Esophagus squamous epithelium (tissue), 4 donors: ENCODE data around the gene SNX32.

Source experiments
- CTCF ChIP-seq, 6 experiments: fragments of 450-650 bp in 4 of 6; fragments of 200-600 bp in 2 of 6; sonication (generic) in 2 of 6; IDR thresholded peaks; one replicate each; pipeline ENCODE4 v1.5.1; 2016 to 2019; ENCODE audit warnings: antibody characterized with exemption in 6 of 6, mild to moderate bottlenecking in 4 of 6, moderate library complexity in 4 of 6
- POLR2A ChIP-seq, 4 donors: fragments of 450-650 bp; IDR thresholded peaks; one replicate each; pipeline ENCODE4 v1.6.1; 2017; ENCODE audit warnings: antibody characterized with exemption in 4 of 4, mild to moderate bottlenecking in 4 of 4, moderate library complexity in 3 of 4

- TF ChIP-seq CTCF (IDR thresholded peaks at IDR 0.05) = no peak
- TF ChIP-seq POLR2A (IDR thresholded peaks at IDR 0.05) = no peak
Observed at GRCh38 chr11:65897020-65897471, 63.3 kb downstream of the SNX32 start.
